ENCODE data around the gene KIAA1328.
"Not testable (repeated sequence)": the region's sequence is repeated elsewhere in the genome, so short reads cannot be mapped to it uniquely, and the experiment has no call there.

KIAA1328 gene

GRCh38 chr18:37135177-37135576, 306.2 kb downstream of the KIAA1328 start:
- DNase-seq = no peak

DNA sequence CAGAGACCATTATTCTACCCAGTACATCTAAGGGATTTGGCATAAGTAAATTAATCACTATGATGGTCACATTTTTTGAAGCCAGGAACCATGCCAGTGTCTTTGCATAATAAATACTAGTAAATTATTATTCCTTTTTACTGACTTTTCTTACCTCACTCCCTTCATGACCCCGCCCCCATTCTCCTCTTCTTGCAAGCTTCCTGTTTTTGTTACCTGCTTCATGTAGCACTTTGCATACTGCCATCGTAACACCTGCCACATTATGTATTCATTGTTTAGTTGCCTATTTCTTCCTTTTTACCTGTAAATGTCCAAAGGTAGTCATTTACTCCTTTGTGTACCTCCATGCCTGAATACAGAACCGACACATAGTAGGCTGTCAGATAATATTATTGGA, 309.5 kb downstream of the KIAA1328 start:
- no peak for DNase-seq

GRCh38 chr18:37139876-37140275, 310.9 kb downstream of the KIAA1328 start:
- DNase-seq = no peak

- DNase-seq = no peak
These were observed 316.0 kb downstream of the KIAA1328 start for GRCh38 chr18:37144921-37145320.

DNA sequence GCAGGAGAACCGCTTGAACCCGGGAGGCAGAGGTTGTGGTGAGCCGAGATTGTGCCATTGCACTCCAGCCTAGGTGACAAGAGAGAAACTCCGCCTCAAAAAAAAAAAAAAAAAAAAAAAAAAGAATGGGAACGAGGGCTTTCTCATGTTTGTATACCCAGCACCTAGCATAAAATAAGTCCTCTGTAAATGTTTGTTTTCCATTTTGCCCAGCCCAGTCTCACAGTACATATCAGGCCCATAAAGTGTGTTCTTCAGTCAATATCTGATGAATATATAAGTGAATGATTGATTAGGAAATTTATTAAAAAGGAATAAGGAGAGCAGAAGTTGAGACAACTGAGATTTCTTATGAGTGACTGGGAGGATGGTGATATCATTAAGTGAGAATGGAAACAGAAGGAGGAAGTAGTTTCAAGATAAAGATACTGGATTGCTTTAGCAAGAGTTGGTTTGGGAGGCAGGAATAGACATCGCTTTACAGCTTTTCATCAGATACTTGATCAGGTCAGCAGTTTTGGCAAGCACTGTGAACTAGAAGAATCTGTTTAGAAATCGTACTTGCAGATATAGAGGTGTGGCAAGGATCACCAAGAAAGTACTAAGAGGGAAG, 327.5 kb downstream of the KIAA1328 start:
- no peak for DNase-seq

DNA sequence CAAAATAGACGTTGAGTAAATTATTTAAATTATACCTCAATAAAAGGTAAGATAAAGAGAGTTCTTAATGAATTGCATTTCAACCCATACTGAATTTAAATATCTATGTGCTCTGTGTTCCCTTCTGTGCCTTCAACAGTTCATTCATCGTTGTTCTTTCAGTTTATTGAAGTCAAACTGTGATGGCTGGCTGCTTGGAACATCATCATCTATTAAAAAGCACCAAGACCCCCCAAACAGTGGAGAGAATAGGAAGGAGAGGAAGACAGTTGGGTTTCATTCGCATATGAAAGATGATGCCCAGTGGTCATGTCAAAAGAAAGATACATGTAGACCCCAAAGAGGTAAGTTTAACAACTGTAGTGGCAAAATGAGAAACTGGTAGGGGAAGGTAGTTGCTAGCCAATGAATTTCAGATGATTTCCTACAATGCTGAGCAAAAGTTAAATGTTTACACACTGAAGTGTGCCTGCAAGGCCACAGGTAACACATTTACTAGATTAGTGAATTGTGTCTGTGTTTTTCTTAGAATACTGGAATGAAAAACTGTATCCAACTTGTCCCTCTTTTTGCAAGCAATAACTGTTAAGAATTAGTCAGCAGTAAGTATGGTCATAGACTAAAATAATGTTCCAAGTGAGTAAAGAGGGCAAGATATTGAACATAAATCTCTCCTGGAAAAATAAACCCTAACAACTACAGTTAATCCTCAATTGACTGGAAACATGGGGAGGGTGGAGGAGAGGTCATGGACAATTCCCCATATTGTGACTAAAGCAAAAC, 331.3 kb downstream of the KIAA1328 start:
- DNase-seq = no peak

DNA sequence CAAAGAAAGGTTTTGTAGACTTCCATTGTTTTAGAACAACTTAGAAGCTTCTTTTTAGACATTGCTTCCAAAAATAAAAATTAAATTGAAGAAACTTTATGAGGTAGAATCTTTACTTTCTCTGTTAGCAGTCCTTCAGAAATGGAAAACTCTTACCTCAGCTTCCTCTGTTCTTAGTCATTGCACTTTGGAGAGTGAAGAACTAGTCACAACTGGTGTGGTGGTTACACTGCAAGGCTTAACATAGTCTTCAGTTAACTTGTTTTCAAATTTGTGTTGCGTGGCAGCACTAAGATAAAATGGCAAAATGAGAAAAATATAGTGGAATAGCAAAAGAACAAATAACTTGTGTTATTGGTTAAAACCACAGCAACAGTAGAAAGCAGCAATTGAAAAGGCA, 332.6 kb downstream of the KIAA1328 start:
- DNase-seq = no peak

DNA sequence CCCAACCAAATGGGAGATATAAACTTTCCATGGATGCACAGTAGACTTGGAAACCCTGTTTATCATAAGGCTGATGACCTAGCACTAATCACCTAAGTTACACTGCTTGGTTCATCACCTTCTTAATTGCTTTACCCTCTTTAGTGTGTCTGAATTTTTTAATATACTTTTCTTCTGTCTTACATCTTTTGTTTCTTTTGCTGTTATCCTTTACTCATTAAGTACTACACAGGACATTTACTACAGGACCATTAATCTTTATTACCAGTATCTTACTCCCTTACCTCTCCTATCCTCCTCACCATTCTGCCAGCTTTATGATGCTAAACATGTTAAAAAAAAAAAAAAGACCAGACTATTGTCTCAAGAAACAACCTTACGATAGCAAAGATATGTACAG, 333.6 kb downstream of the KIAA1328 start:
- no peak for DNase-seq

- DNase-seq = no peak
These were observed 334.2 kb downstream of the KIAA1328 start for GRCh38 chr18:37163119-37163518.

DNA sequence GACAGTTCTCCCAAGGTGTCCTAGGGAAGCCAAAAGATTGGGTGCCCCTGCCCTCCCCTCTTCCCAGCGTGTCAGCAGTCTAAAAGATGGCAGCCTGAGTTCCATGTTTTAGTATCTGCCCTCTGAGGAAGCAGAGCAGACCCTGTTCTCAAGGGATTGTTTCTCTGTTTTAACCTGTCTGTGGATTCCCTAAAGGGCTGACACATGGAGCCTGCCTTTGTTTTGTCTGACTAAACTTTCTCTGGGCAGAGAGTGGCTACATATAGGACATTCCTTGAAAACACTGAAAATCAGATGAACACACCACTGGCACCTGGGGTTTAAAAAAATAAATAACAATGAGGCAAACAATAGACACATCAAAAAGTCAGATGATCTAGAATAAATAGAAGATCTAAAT, 337.6 kb downstream of the KIAA1328 start:
- no peak for DNase-seq

GRCh38 chr18:37166966-37167365, 338.0 kb downstream of the KIAA1328 start:
- not testable (repeated sequence) for DNase-seq

DNA sequence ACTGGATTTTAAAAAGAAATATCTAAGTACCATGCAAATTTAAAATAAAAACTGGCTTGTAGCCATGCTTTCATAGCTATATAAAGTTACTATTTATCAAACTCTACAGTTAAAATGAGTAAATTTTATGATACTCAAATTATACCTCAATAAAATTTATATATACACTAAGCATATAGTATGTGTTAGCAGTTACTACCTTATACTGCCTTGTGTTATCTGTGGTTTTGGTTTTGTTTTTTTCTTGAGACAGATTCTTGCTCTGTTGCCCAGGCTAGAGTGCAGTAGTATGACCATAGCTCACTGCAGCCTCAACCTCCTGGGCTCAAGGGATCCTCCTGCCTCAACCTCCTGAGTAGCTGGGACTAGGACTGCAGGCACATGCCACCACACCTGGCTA, 342.1 kb downstream of the KIAA1328 start:
- DNase-seq = no peak

- no peak for DNase-seq
These were observed 344.5 kb downstream of the KIAA1328 start for GRCh38 chr18:37173384-37173783.

DNA sequence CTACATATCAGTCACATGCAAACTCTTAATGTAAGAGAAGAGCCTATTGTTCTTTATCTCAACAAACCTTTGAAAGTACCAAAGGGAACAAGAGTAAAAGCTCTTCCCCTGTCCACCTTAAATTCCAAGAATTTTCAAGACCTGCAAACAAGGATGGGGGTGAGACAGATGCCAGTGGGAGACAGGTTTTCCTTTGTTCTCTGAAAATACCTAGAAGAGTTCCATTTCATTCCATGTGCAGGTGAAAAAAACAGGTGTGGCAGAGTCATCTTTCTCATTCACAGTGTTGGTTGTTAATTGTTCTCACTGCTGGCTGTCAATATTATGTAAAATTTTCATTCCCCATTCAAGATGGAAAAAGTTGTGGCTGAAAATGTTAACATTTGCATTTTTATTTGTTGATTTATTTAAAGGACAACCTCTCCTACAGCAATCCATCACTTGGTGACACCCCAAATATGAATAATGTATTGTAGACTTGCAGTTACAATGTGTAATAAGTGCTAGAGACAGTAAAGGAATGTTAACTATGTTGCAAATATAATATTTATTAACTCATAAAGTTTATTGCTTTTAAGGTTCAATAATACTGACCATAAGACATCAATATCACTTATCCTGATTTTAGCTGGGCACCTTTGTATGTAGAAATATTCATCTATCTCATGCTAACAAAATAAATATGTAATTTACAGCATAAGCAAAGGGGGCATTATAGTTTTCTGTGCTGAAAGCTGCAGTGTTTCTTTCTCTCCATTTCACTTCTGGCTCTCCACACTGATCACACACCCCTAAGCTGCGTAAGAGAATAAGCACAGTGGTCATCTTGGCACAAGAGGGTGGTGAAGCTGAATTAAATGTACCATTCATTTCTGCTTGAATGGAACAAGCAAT, 347.0 kb downstream of the KIAA1328 start:
- no peak for DNase-seq

GRCh38 chr18:37176621-37176934, 347.7 kb downstream of the KIAA1328 start:
- DNase-seq = no peak

- DNase-seq = no peak
These were observed 350.5 kb downstream of the KIAA1328 start for GRCh38 chr18:37179384-37179783.

DNA sequence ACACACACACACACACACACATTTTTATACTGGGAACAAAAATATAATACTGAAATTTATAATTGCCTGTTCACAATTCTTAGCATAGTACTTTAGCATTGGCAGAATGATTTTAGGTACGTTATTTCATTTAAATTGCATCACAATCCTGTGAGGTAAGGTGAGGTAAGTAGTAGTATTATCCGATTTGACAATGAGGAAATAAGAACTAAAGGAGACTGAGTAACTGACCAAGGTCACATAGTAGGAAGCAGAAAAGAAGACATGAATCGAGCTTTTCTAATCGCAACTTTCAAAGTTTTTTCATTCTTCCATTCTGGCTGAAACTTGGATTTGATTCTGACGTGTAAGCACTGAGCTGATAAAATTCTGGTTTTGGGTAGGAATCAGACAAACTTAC, 351.2 kb downstream of the KIAA1328 start:
- no peak for DNase-seq

GRCh38 chr18:37182340-37183135, 353.6 kb downstream of the KIAA1328 start:
- DNase-seq = no peak

- no peak for DNase-seq
These were observed 355.4 kb downstream of the KIAA1328 start for GRCh38 chr18:37184209-37184868.

- no peak for DNase-seq
These were observed 359.3 kb downstream of the KIAA1328 start for GRCh38 chr18:37188016-37188791.
